Activated CD8-positive, alpha-beta memory T cell treated with anti-CD3 and anti-CD28 coated beads for 48 hours (primary cell): ENCODE data around the gene DUSP19.

Experiments used
- DNase-seq, 3 experiments: peaks; one replicate each; pipeline ENCODE4 v3.0.0-alpha.2; 2020; ENCODE audit warnings: low read depth in 2 of 3, low spot score in 2 of 3

DUSP19 gene

GRCh38 chr2:183124222-183124956 lies 45.8 kb downstream of the DUSP19 start, which contains the start of gene NUP35:
TSS of gene NUP35 (plus strand) at chr2:183124443. CDS start at chr2:183124458, 15 bp downstream.
- peak; percentile 45 to 74 (median 60) for DNase-seq

- DNase-seq, result no peak
Measured at GRCh38 chr2:183124957-183125255, 46.4 kb downstream of the DUSP19 start.

GRCh38 chr2:183125659-183126341 lies 47.3 kb downstream of the DUSP19 start:
- no peak for DNase-seq

GRCh38 chr2:183126635-183127034 lies 48.1 kb downstream of the DUSP19 start:
- DNase-seq, result no peak

GRCh38 chr2:183134016-183134415 lies 55.5 kb downstream of the DUSP19 start:
- no peak for DNase-seq

GRCh38 chr2:183148955-183149354 lies 70.4 kb downstream of the DUSP19 start:
- no peak for DNase-seq

- no peak for DNase-seq
Measured at GRCh38 chr2:183149489-183149888, 70.9 kb downstream of the DUSP19 start.
